GM18519 (cell line): ENCODE measurements around the gene ANKRD13B.
"Not testable (repeated sequence)": the region's sequence is repeated elsewhere in the genome, so short reads cannot be mapped to it uniquely, and the experiment has no call there.

Experiments used
- ATAC-seq: cut with Tn5 transposase; IDR thresholded peaks from one replicate; pipeline ENCODE4 v1.9.1; 2021; ENCODE audit warnings: mild to moderate bottlenecking, moderate library complexity; ENCODE audit not compliant: unreplicated experiment, low FRiP score

The ANKRD13B gene

GRCh38 chr17:29592850-29593551, at the start of gene ANKRD13B:
TSS of gene ANKRD13B (plus strand) at chr17:29593132. CDS start at chr17:29593622, 490 bp downstream.
- ATAC-seq, result no peak

- no peak for ATAC-seq
Observed at GRCh38 chr17:29544066-29544465, 48.9 kb upstream of the ANKRD13B start.

GRCh38 chr17:29546085-29546484, 46.8 kb upstream of the ANKRD13B start:
- no peak for ATAC-seq

- no peak for ATAC-seq
Observed at GRCh38 chr17:29546830-29547229, 46.1 kb upstream of the ANKRD13B start.

- ATAC-seq, result no peak
Observed at GRCh38 chr17:29549177-29549923, 43.6 kb upstream of the ANKRD13B start.

GRCh38 chr17:29555840-29556239, 37.1 kb upstream of the ANKRD13B start:
- no peak for ATAC-seq

- ATAC-seq, result no peak
Observed at GRCh38 chr17:29557085-29557738, 35.7 kb upstream of the ANKRD13B start.

GRCh38 chr17:29557739-29558116, 35.2 kb upstream of the ANKRD13B start:
- no peak for ATAC-seq

GRCh38 chr17:29558139-29558538, 34.8 kb upstream of the ANKRD13B start:
- not testable (repeated sequence) for ATAC-seq

- ATAC-seq, result no peak
Observed at GRCh38 chr17:29559640-29560039, 33.3 kb upstream of the ANKRD13B start.

GRCh38 chr17:29560316-29560715, 32.6 kb upstream of the ANKRD13B start:
- ATAC-seq, result no peak

GRCh38 chr17:29561554-29562517, 31.1 kb upstream of the ANKRD13B start:
- no peak for ATAC-seq

- ATAC-seq, result no peak
Observed at GRCh38 chr17:29562615-29563014, 30.3 kb upstream of the ANKRD13B start.

- no peak for ATAC-seq
Observed at GRCh38 chr17:29563816-29564215, 29.1 kb upstream of the ANKRD13B start.

GRCh38 chr17:29565643-29566472, 27.1 kb upstream of the ANKRD13B start:
- ATAC-seq, result no peak

GRCh38 chr17:29566473-29567303, 26.2 kb upstream of the ANKRD13B start, which contains the start of gene ABHD15:
TSS of gene ABHD15 (minus strand) at chr17:29567037. CDS start at chr17:29566966, 71 bp downstream.
- no peak for ATAC-seq

GRCh38 chr17:29567304-29567553, 25.7 kb upstream of the ANKRD13B start:
- ATAC-seq, result no peak

GRCh38 chr17:29567554-29568330, 25.2 kb upstream of the ANKRD13B start:
- peak; percentile 30 for ATAC-seq
